Mesenchymal stem cell (in vitro differentiated cells and primary cell): ENCODE results near the gene ACACB.

ENCODE experiments used
- DNase-seq: peaks from one replicate; pipeline ENCODE4 v3.0.0-alpha.2; 2013
- H2AFZ ChIP-seq: one replicate; pipeline ENCODE4 v1.6.1; 2013; ENCODE audit warnings: low read depth, mild to moderate bottlenecking, control low read depth, inconsistent platforms, low read length, moderate library complexity
- H2AK5ac ChIP-seq: 2 replicates; pipeline ENCODE4 v1.6.1; 2013; ENCODE audit warnings: low read length, moderate library complexity, mild to moderate bottlenecking, inconsistent platforms; ENCODE audit not compliant: severe bottlenecking
- H2BK120ac ChIP-seq: one replicate; pipeline ENCODE4 v1.6.1; 2013; ENCODE audit warnings: low read depth, mild to moderate bottlenecking, inconsistent platforms, low read length, moderate library complexity
- H2BK12ac ChIP-seq, 2 experiments: one replicate each; pipeline ENCODE4 v1.6.1; 2013; ENCODE audit warnings: inconsistent platforms in 2 of 2, low read length in 2 of 2, mild to moderate bottlenecking in 2 of 2, moderate library complexity in 2 of 2, control low read depth in 1 of 2
- H2BK15ac ChIP-seq: one replicate; pipeline ENCODE4 v1.6.1; 2013; ENCODE audit warnings: mild to moderate bottlenecking, low read depth, inconsistent platforms; ENCODE audit not compliant: poor library complexity, severe bottlenecking
- H2BK5ac ChIP-seq: 2 replicates; pipeline ENCODE4 v1.6.1; 2013; ENCODE audit warnings: low read depth, mild to moderate bottlenecking, low read length, control low read depth, inconsistent platforms; ENCODE audit not compliant: poor library complexity, severe bottlenecking
- H3K14ac ChIP-seq, 2 experiments: one replicate each; pipeline ENCODE4 v1.6.1; 2013; ENCODE audit warnings: inconsistent platforms in 2 of 2, low read length in 2 of 2, control low read depth in 1 of 2, mild to moderate bottlenecking in 1 of 2, moderate library complexity in 1 of 2
- H3K18ac ChIP-seq, 2 experiments: one replicate each; pipeline ENCODE4 v1.6.1; 2013; ENCODE audit warnings: inconsistent platforms in 2 of 2, low read length in 2 of 2, control low read depth in 1 of 2, low read depth in 1 of 2, mild to moderate bottlenecking in 1 of 2
- H3K23ac ChIP-seq, 2 experiments: one replicate each; pipeline ENCODE4 v1.6.1; 2013; ENCODE audit warnings: inconsistent platforms in 2 of 2, low read length in 2 of 2, mild to moderate bottlenecking in 2 of 2, moderate library complexity in 2 of 2, control low read depth in 1 of 2
- H3K27ac ChIP-seq: 2 replicates; pipeline ENCODE4 v1.5.1; 2013; ENCODE audit warnings: mild to moderate bottlenecking, moderate library complexity, low read length, control low read depth, inconsistent platforms; ENCODE audit not compliant: poor library complexity, severe bottlenecking
- H3K27me3 ChIP-seq, 2 experiments: 2 replicates each; pipeline versions ENCODE4 v1.6.1 to v1.7.0; 2013; ENCODE audit warnings: low read length in 2 of 2, mild to moderate bottlenecking in 2 of 2, moderate library complexity in 2 of 2, control low read depth in 1 of 2, inconsistent platforms in 1 of 2; ENCODE audit not compliant: control insufficient read depth in 1 of 2, insufficient read depth in 1 of 2
- H3K36me3 ChIP-seq, 2 experiments: 2 replicates each; pipeline versions ENCODE4 v1.6.1 to v1.7.0; 2013; ENCODE audit warnings: low read length in 2 of 2, control low read depth in 1 of 2, inconsistent platforms in 1 of 2, low read depth in 1 of 2, mild to moderate bottlenecking in 1 of 2; ENCODE audit not compliant: insufficient read depth in 2 of 2, control insufficient read depth in 1 of 2
- H3K4ac ChIP-seq, 2 experiments: one replicate each; pipeline ENCODE4 v1.6.1; 2013; ENCODE audit warnings: inconsistent platforms in 2 of 2, low read length in 2 of 2, mild to moderate bottlenecking in 2 of 2, moderate library complexity in 2 of 2, control low read depth in 1 of 2, low read depth in 1 of 2
- H3K4me1 ChIP-seq: 2 replicates; pipeline ENCODE4 v1.6.1; 2013; ENCODE audit warnings: low read depth, low read length, control low read depth; ENCODE audit not compliant: control insufficient read depth, insufficient read depth
- H3K4me2 ChIP-seq: 2 replicates; pipeline ENCODE4 v1.6.1; 2013; ENCODE audit warnings: low read length, mild to moderate bottlenecking, inconsistent platforms; ENCODE audit not compliant: poor library complexity, severe bottlenecking
- H3K4me3 ChIP-seq, 2 experiments: 2 replicates each; pipeline versions ENCODE4 v1.5.1 to v1.7.0; 2013; ENCODE audit warnings: low read length in 2 of 2, mild to moderate bottlenecking in 2 of 2, control low read depth in 1 of 2, low read depth in 1 of 2; ENCODE audit not compliant: insufficient read depth in 1 of 2
- H3K79me1 ChIP-seq: replicated peaks from 2 replicates; pipeline ENCODE4 v1.6.1; 2013; ENCODE audit warnings: mild to moderate bottlenecking, control low read depth, low read length, inconsistent platforms; ENCODE audit not compliant: poor library complexity, severe bottlenecking
- H3K9ac ChIP-seq: 2 replicates; pipeline ENCODE4 v1.7.0; 2013; ENCODE audit warnings: mild to moderate bottlenecking, low read length, moderate library complexity
- H3K9me3 ChIP-seq: 2 replicates; pipeline ENCODE4 v1.7.0; 2013; ENCODE audit warnings: mild to moderate bottlenecking, low read length; ENCODE audit not compliant: control insufficient read depth
- H4K8ac ChIP-seq: one replicate; pipeline ENCODE4 v1.6.1; 2013; ENCODE audit warnings: inconsistent platforms, mild to moderate bottlenecking, low read length, moderate library complexity
- H4K91ac ChIP-seq: one replicate; pipeline ENCODE4 v1.6.1; 2013; ENCODE audit warnings: mild to moderate bottlenecking, low read length, inconsistent platforms
- WGBS: methylation state at CpG from one replicate; pipeline ENCODE4 v1.1.7; 2013; ENCODE audit warnings: mixed read lengths; 5-methylcytosine and 5-hydroxymethylcytosine counted together

Gene ACACB

DNA sequence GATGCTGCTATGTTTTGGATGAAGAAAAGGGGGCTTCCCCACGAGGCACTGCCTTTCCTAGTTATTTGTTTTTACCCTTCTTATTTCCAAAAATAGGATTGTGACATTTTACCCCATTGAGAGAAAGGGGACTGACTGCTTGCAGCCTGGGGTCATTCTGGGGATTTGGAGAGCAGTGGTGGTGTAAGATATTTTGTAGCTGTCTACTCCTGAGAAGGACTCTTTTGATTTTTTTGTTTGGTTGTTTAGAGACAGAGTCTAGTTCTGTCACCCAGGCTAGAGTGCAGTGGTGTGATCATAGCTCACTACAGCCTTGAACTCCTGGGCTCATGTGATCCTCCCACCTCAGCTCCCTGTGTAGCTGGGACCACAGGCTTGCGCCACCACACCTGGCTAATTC lies 113.8 kb downstream of the ACACB start:
- H3K18ac ChIP-seq, result no peak overlapping the region
- H3K4me3 ChIP-seq, result no peak overlapping the region
- no peaks in the 10 kb centered on the region for H3K4me1 ChIP-seq
- H2BK12ac ChIP-seq, result no peak overlapping the region
- H3K79me1 ChIP-seq, result no peaks in the 10 kb centered on the region
- H4K8ac ChIP-seq, result no peak overlapping the region
- no peak overlapping the region for H2BK5ac ChIP-seq
- H2BK15ac ChIP-seq, result no peak overlapping the region
- H3K14ac ChIP-seq, result no peak overlapping the region
- no peaks in the 10 kb centered on the region for H3K9me3 ChIP-seq
- WGBS, result 100% methylated on average over 1 of the region's 2 CpGs
- H3K23ac ChIP-seq, result no peak overlapping the region
- H3K4me2 ChIP-seq, result no peak overlapping the region
- H2AFZ ChIP-seq, result no peak overlapping the region
- no peak overlapping the region for H2BK120ac ChIP-seq
- no peak overlapping the region for H3K4ac ChIP-seq
- no peak for DNase-seq
- no peaks in the 10 kb centered on the region for H3K27me3 ChIP-seq
- no peak overlapping the region for H4K91ac ChIP-seq
- no peak overlapping the region for H3K9ac ChIP-seq
- H3K27ac ChIP-seq, result no peak overlapping the region
- no peak overlapping the region for H2AK5ac ChIP-seq
- peaks cover 3 to 18% of the 10 kb centered on the region in 2 experiments for H3K36me3 ChIP-seq

DNA sequence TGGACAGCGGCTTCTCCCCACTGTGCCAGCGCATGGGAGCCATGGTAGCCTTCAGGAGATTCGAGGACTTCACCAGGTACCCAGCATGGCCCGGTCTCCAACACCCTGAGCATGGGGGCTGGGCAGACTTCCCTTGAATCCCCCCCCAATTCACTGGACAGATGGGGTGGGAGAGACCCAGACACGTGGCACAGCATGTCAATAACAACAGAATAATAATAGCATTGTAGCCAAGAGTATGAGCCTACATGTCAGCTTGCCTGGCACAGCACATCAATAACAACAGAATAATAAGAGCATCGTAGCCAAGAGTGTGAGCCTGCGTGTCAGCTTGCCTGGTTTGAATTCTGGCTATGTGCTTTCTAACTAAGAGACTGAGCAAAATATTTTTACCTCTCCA lies 116.3 kb downstream of the ACACB start:
- WGBS, result 82% methylated on average over 5 of the region's 7 CpGs
- Histone ChIP-seq H3K4me1 (no peaks in the 10 kb centered on the region), H3K27ac (no peak overlapping the region), H2BK5ac (no peak overlapping the region), H4K8ac (no peak overlapping the region), H3K4ac (no peak overlapping the region), H3K14ac (no peak overlapping the region), H3K23ac (no peak overlapping the region), H3K79me1 (no peaks in the 10 kb centered on the region), H3K9me3 (no peaks in the 10 kb centered on the region), H2AK5ac (no peak overlapping the region), H2BK15ac (no peak overlapping the region), H2BK12ac (no peak overlapping the region), H3K4me2 (no peak overlapping the region), H3K36me3 (peaks cover 5 to 29% of the 10 kb centered on the region in 2 experiments), H2AFZ (no peak overlapping the region), H3K9ac (no peak overlapping the region), H4K91ac (no peak overlapping the region), H3K18ac (no peak overlapping the region), H3K27me3 (no peaks in the 10 kb centered on the region), H3K4me3 (no peak overlapping the region), H2BK120ac (no peak overlapping the region)
- no peak for DNase-seq

DNA sequence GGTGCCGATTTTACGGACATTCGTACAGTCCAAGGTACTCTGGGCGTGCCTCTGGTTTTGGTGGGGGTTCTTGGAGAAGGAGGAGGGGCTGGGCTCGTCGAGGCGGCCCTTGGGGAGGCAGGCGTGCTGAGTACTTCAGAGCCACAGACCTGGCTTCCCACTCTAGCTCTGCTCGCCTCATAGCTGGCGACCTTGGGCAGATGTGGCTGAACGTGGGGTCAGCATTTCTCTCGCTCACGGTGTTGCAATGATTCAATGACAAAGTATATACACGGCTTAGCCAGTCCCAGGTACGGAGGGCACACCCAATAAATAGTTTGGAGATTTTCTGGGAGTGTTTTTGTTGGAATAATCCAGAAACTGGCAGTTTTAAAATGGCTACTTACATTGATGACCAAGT lies 117.6 kb downstream of the ACACB start:
- peak overlapping the region in 1 of 2 experiments; percentile 39 for H3K14ac ChIP-seq
- H3K4me3 ChIP-seq, result no peak overlapping the region
- no peak overlapping the region for H2BK120ac ChIP-seq
- H3K23ac ChIP-seq, result no peak overlapping the region
- no peaks in the 10 kb centered on the region for H3K79me1 ChIP-seq
- no peak overlapping the region for H4K91ac ChIP-seq
- no peak overlapping the region for H4K8ac ChIP-seq
- H2BK12ac ChIP-seq, result no peak overlapping the region
- H3K27ac ChIP-seq, result no peak overlapping the region
- WGBS, result 84% methylated on average over 15 of the region's 15 CpGs
- H3K9me3 ChIP-seq, result no peaks in the 10 kb centered on the region
- H3K18ac ChIP-seq, result no peak overlapping the region
- H2AK5ac ChIP-seq, result no peak overlapping the region
- H3K9ac ChIP-seq, result no peak overlapping the region
- H3K36me3 ChIP-seq, result peaks cover 5 to 32% of the 10 kb centered on the region in 2 experiments
- no peaks in the 10 kb centered on the region for H3K4me1 ChIP-seq
- no peak overlapping the region for H2BK5ac ChIP-seq
- H3K4me2 ChIP-seq, result no peak overlapping the region
- no peak overlapping the region for H2BK15ac ChIP-seq
- H3K27me3 ChIP-seq, result no peaks in the 10 kb centered on the region
- no peak overlapping the region for H2AFZ ChIP-seq
- DNase-seq, result no peak
- no peak overlapping the region for H3K4ac ChIP-seq

DNA sequence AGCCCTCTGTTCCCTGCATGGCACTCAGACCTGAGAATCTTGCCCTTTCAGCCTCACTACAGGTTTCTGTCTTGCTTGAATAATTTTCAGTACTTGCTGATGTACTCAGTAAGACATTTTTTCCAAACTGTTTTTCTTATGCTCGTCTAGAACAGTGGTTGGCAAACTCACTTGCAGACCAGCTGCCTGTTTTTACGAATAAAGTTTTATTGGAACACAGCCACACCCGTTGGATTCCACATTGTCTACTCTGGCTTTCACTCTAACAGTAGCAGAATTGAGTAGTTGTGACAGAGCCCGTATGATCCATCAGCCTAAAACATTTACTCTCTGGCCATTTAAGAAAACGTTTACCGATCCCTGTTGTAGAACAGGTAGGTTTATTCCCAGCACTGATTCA lies 119.9 kb downstream of the ACACB start:
- Histone ChIP-seq H2AK5ac (no peak overlapping the region), H3K36me3 (peaks cover 13 to 42% of the 10 kb centered on the region in 2 experiments), H2BK120ac (no peak overlapping the region), H3K27ac (no peak overlapping the region), H3K4ac (no peak overlapping the region), H3K14ac (no peak overlapping the region), H4K91ac (no peak overlapping the region), H2BK5ac (no peak overlapping the region), H3K79me1 (no peaks in the 10 kb centered on the region), H2BK12ac (no peak overlapping the region), H3K23ac (no peak overlapping the region), H4K8ac (no peak overlapping the region), H3K4me1 (no peaks in the 10 kb centered on the region), H3K9ac (no peak overlapping the region), H3K4me2 (no peak overlapping the region), H3K18ac (no peak overlapping the region), H3K9me3 (no peaks in the 10 kb centered on the region), H2AFZ (no peak overlapping the region), H2BK15ac (no peak overlapping the region), H3K4me3 (no peak overlapping the region), H3K27me3 (no peaks in the 10 kb centered on the region)
- DNase-seq, result no peak
- 88% methylated on average over 6 of the region's 6 CpGs for WGBS
